G401 (cell line): ENCODE results near the gene MSH6. TPM values are rescaled to one million over a fixed set of nuclear protein-coding genes. Genes with fewer than 3 reads are reported as not detected.
A peak's percentile ranks its signal among the peaks of the same experiment; 100 is the strongest.

ENCODE experiments used
- DNase-seq: peaks from one replicate; pipeline ENCODE4 v3.0.0-alpha.2; 2015; ENCODE audit warnings: low spot score
- in situ Hi-C: cut with HindIII; loops from 2 replicates; pipeline ENCODE4 v1.10.0; 2016; ENCODE audit warnings: low sequenced_read_pairs, mixed read lengths
- total RNA-seq: library from RNA; depleted of rRNA; stranded (reverse); fragments of >200 nt; shearing (Covaris generic); gene quantifications from 2 replicates; pipeline ENCODE4 v1.2.3, GENCODE V29; 2014; rRNA removed

MSH6 gene
- total RNA-seq = 71.4 and 156 TPM in 2 replicates

GRCh38 chr2:47782671-47783485, at the start of gene MSH6:
MSH6 (plus strand) TSS chr2:47783145; CDS start chr2:47783234, 89 bp downstream.
- in situ Hi-C loops = no loop called here
- peak; percentile 91 for DNase-seq

GRCh38 chr2:47735136-47735869, 47.6 kb upstream of the MSH6 start:
- in situ Hi-C loops = no loop called here
- peak; percentile 24 for DNase-seq

GRCh38 chr2:47735912-47736311, 47.0 kb upstream of the MSH6 start:
- DNase-seq = no peak
- in situ Hi-C loops = no loop called here

- DNase-seq = no peak
- in situ Hi-C loops = no loop called here
Measured at GRCh38 chr2:47737191-47737975, 45.6 kb upstream of the MSH6 start.

DNA sequence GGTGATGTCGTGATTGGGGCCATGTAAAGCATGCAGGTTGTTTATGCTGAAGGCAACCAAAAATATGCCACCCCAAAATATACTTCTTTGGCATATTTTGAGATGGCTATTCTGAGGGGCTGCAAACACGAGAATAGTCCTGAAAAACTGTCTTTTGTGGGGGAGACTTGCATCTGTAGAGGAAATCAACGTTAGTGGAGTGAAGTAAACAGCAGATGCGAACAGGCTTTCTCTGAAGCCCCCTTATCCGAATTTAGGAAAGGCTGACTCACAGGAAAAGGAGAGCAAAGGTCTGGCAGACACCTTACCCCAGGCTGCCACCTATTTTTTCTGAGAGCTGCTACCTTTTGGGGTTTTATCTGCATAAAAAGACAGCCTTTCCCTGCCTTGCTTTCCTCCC, 44.6 kb upstream of the MSH6 start:
- no peak for DNase-seq
- in situ Hi-C loops = no loop called here

- in situ Hi-C loops = no loop called here
- no peak for DNase-seq
Measured at GRCh38 chr2:47741101-47741500, 41.8 kb upstream of the MSH6 start.

GRCh38 chr2:47741637-47742036, 41.3 kb upstream of the MSH6 start:
- DNase-seq = no peak
- in situ Hi-C loops = no loop called here

- DNase-seq = no peak
- in situ Hi-C loops = no loop called here
Measured at GRCh38 chr2:47744074-47744473, 38.9 kb upstream of the MSH6 start.

DNA sequence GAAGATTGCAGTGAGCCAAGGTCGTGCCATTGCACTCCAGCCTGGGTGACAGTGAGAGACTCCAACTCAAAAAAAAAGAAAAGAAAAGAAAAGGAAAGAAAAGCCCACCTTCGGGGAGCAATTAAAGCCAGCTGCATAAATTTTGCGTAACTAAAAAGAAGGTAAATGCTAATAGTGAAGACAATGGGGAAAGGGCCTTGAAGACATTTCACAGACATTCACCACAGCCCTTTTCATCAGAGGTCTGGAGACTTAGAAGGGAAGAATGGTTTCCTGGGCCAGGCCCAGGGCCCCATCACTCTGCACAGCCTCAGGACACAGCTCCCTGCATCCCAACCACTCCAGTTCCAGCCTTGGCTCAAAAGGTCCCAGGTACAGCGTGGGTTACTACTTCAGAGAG, 35.1 kb upstream of the MSH6 start:
- no peak for DNase-seq
- in situ Hi-C loops = no loop called here

- in situ Hi-C loops = no loop called here
- no peak for DNase-seq
Measured at GRCh38 chr2:47751856-47752414, 31.0 kb upstream of the MSH6 start.

DNA sequence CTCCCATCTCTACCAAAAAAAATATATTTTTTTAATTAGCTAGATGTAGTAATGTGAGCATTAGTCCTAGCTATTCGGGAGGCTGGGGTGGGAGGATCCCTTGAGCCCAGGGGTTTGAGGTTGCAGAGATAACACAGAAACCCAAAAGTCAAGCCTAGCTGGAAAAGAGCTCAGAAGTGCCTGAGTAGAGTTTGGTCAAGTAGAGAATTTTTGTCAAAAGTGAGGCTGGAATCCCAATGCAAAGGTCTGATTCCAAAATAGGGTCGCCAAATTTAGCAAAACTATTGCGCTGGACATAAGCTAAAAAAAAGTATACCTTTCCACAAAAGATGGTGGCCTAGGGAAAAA, 15.5 kb upstream of the MSH6 start:
- in situ Hi-C loops = no loop called here
- DNase-seq = peak; percentile 9

- peak; percentile 70 for DNase-seq
- in situ Hi-C loops = no loop called here
Measured at GRCh38 chr2:47767880-47768609, 14.9 kb upstream of the MSH6 start.

GRCh38 chr2:47769318-47769717, 13.6 kb upstream of the MSH6 start:
- in situ Hi-C loops = no loop called here
- no peak for DNase-seq

DNA sequence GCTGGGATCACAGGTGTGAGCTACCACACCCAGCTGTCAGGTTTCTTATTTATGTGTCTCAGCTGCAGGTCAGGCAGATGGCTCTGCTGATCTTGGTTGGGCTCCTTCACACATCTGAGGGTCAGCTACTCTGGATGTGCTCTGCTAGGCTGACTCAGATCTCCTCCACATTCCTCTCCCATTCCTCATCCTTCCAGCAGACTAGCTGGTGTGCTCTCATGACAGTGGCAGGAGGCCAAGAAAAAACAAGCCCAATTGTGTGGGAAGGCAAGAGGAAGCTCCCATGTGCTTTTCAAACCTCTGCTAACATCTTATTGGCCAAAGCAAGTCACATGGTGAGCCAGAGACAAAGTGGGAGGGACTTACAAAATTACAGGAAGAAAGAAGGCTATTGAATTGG, 11.7 kb upstream of the MSH6 start:
- in situ Hi-C loops = no loop called here
- DNase-seq = no peak

DNA sequence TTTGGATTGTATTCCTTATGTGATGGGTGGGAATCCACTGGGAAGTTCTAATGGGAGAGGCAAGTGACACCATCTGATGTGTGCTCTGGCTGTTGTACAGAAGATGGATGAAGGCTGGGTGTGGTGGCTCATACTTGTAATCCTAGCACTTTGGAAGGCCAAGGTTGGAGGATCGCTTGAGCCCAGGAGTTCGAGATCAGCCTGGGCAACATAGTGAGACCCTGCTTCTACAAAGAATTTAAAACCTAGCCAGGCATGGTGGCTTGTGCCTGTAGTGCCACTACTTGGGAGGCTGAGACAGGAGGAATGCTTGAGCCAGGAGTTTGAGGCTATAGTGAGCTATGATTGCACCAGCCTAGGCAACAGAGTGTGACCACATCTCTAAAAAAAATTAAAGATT, 10.6 kb upstream of the MSH6 start:
- DNase-seq = no peak
- in situ Hi-C loops = no loop called here

DNA sequence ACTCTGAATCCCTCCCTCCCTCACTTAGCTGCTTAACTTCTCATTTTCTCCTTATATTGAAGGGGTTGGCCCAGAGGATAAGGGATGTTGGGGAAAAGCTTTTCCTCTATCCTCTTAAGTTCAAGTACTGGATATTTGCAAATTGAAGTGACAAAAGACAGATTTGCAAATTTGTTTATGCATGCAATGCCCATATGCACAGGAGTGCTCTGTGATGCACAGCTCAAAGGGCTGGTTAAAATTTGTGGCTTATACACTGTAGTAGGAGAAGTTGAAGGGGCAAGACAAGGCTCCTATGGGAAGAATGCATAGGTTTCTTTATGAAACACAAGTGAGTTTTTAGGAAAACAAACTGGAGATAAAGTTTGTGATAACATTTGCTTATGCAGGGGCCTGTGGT, 8.4 kb upstream of the MSH6 start:
- in situ Hi-C loops = no loop called here
- DNase-seq = no peak

DNA sequence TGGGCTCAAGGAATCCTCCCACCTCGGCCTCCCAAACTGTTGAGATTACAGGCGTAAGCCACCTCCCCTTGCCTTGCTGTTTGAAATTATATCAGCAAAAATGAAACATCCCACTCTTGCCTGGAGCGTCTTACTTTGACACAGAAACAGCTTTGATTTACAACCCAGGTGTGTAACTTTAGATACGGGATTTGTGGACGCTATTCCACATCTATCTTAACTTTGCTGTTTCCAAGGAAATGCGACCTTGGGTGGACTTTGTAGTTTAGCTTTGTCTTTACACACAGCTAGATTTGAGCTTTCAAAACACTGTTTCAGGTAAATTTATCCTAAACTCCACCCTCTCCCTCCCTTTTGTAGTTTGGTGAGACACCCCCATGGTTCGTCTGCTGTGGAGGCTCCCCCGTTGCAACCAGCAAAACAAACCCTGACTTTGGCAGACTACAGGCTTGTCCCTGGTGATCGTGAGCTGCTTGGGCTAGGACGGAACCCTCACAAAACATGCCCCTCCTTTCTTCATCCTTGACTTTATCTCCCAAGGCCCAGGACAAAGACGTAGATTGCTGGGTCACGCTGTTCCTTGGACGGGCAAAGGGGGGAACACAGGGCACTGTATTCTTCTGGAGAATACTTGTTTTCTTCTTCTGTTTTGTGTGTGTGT, 5.5 kb upstream of the MSH6 start:
- in situ Hi-C loops = no loop called here
- DNase-seq = no peak

- in situ Hi-C loops = no loop called here
- DNase-seq = no peak
Measured at GRCh38 chr2:47778698-47779425, 4.1 kb upstream of the MSH6 start.
